Measurements from ENCODE around the gene FARP1.

GRCh38 chr13:98237331-98237730, 94.4 kb downstream of the FARP1 start:
- TF ChIP-seq CTCF (IDR thresholded peaks at IDR 0.05) (no peak), STAT6 (CRISPR knock-in tag; conservative IDR thresholded peaks at IDR 0.05; ENCODE audit: low read depth) (no peak), ZNF512 (CRISPR knock-in tag; IDR thresholded peaks at IDR 0.05; ENCODE audit: borderline replicate concordance) (no peak), MXD4 (CRISPR knock-in tag; IDR thresholded peaks at IDR 0.05; ENCODE audit: borderline replicate concordance) (no peak), FOXK1 (CRISPR knock-in tag; IDR thresholded peaks at IDR 0.05) (no peak), PRDM15 (CRISPR knock-in tag; IDR thresholded peaks at IDR 0.05) (no peak), FOXP4 (CRISPR knock-in tag; IDR thresholded peaks at IDR 0.05) (no peak)

Data from WTC11 (cell line).